Activated B cell treated with CpG ODN at 0.5 μM for 24 hours (primary cell): ENCODE data around the gene ERGIC1. TPM values are rescaled to one million over a fixed set of nuclear protein-coding genes. Genes with fewer than 3 reads are reported as not detected.
A peak's percentile ranks its signal among the peaks of the same experiment; 100 is the strongest.

Source experiments
- ATAC-seq: fragments of 200-7000 bp; cut with Tn5 transposase; one replicate; pipeline ENCODE4 v1.10.0; 2021; ENCODE audit warnings: low read depth, mild to moderate bottlenecking, moderate library complexity
- CTCF ChIA-PET: fragments of 350-600 bp; sonication (Branson Sonifier 250); formaldehyde crosslinking; loops from one replicate; lab custom pipeline; 2021; ENCODE audit warnings: antibody characterized with exemption; lab: Charles Lee
- POLR2A ChIA-PET: fragments of 350-600 bp; sonication (Branson Sonifier 250); formaldehyde crosslinking; loops from one replicate; lab custom pipeline; 2021; ENCODE audit warnings: antibody characterized with exemption; lab: Charles Lee
- DNase-seq: peaks from one replicate; pipeline ENCODE4 v3.0.0; 2022
- H3K27ac Mint-ChIP-seq: one replicate; pipeline ENCODE4 v1.8.0; 2020; ENCODE audit warnings: mixed read lengths
- H3K27me3 Mint-ChIP-seq: one replicate; pipeline ENCODE4 v1.8.0; 2021; ENCODE audit warnings: mixed read lengths
- H3K36me3 Mint-ChIP-seq: one replicate; pipeline ENCODE4 v1.8.0; 2021; ENCODE audit warnings: low read depth, mixed read lengths
- H3K4me1 Mint-ChIP-seq: one replicate; pipeline ENCODE4 v1.8.0; 2021; ENCODE audit warnings: mixed read lengths
- H3K4me3 Mint-ChIP-seq: one replicate; pipeline ENCODE4 v1.8.0; 2020; ENCODE audit warnings: mild to moderate bottlenecking, mixed read lengths
- H3K9me3 Mint-ChIP-seq: one replicate; pipeline ENCODE4 v1.8.0; 2020; ENCODE audit warnings: mixed read lengths
- intact Hi-C: fragments of 100-400 bp; cut with micrococcal nuclease; formaldehyde crosslinking; loops from one replicate; pipeline ENCODE4 v1.15.1; 2024
- total RNA-seq: library from RNA; stranded (reverse); gene quantifications from 2 replicates; pipeline ENCODE4 v1.2.3, GENCODE V29; 2022
- TF ChIP-seq, protein P1 (sequence below): fragments of 200-600 bp; IDR thresholded peaks from one replicate; pipeline ENCODE4 v1.8.0; 2022; ENCODE audit warnings: antibody characterized with exemption, mild to moderate bottlenecking

ERGIC1 gene
- total RNA-seq, 1 donor from 2014 or later, result 72.5 TPM

DNA sequence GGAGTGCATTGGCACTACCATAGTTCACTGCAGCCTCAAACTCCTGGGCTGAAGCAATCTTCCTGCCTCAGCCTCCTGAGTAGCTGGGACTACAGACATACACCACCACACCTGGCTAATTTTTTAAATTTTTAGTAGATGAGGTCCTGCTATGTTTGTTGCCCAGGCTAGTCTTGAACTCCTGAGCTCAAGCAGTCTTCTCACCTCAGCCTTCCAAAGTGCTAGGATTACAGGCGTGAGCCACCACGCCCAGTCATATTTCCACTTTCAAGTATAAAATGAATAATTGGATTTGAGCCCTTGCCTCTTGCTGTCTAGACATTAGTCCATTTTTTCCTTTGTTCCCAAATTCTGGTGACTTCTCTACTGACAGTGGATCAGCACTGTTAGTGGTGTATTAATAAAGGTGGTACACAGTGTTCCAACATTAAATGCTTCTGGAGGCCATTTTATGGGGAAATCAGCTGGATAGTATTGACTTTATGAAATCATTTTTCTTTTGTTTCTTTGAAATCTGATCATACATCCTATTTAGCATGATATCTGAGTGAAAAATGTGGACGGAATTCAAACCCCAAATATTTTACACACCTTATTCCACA is 165.4 kb downstream of the ERGIC1 start:
- peaks cover 74% of the 10 kb centered on the region for H3K36me3 Mint-ChIP-seq
- TF ChIP-seq, protein P1, sequence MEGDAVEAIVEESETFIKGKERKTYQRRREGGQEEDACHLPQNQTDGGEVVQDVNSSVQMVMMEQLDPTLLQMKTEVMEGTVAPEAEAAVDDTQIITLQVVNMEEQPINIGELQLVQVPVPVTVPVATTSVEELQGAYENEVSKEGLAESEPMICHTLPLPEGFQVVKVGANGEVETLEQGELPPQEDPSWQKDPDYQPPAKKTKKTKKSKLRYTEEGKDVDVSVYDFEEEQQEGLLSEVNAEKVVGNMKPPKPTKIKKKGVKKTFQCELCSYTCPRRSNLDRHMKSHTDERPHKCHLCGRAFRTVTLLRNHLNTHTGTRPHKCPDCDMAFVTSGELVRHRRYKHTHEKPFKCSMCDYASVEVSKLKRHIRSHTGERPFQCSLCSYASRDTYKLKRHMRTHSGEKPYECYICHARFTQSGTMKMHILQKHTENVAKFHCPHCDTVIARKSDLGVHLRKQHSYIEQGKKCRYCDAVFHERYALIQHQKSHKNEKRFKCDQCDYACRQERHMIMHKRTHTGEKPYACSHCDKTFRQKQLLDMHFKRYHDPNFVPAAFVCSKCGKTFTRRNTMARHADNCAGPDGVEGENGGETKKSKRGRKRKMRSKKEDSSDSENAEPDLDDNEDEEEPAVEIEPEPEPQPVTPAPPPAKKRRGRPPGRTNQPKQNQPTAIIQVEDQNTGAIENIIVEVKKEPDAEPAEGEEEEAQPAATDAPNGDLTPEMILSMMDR, result no peak
- no peak overlapping the region for H3K27ac Mint-ChIP-seq
- intact Hi-C loops, result no loop called here
- peaks cover 52% of the 10 kb centered on the region for H3K4me1 Mint-ChIP-seq
- DNase-seq, result no peak
- no peak for ATAC-seq
- no peaks in the 10 kb centered on the region for H3K9me3 Mint-ChIP-seq
- no peak overlapping the region for H3K4me3 Mint-ChIP-seq
- ChIA-PET CTCF (no interaction called here), POLR2A (interaction anchor here (2.0 kb wide), 1 partner anchor 15 kb away, joined by 8 read pairs; the partner anchor contains the start of gene ATP6V0E1)
- no peaks in the 10 kb centered on the region for H3K27me3 Mint-ChIP-seq

DNA sequence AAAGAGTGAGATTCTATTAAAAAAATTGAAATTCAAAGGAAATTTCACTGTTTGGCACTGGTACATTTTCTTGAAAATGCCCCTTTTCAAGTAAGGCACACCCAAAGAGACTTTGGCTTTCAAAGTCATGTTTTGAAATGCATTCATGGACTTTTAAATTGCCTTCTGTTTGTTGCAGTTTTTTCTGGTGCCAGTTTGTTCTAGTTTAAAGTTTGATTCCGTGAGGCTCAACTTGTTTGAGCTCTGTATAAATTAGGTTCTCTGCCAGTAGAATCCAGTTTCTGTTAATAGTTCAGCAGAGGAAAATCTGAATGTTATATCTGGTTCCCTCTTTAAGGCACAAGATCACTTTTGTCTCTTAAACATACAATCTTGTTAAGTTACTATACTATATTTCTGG is 165.9 kb downstream of the ERGIC1 start:
- ChIA-PET POLR2A (no interaction called here), CTCF (no interaction called here)
- Mint-ChIP-seq H3K4me1 (peaks cover 57% of the 10 kb centered on the region), H3K36me3 (peaks cover 70% of the 10 kb centered on the region), H3K27me3 (no peaks in the 10 kb centered on the region), H3K9me3 (no peaks in the 10 kb centered on the region), H3K27ac (no peak overlapping the region), H3K4me3 (no peak overlapping the region)
- TF ChIP-seq, protein P1, result no peak
- intact Hi-C loops, result loop anchor here (2.0 kb wide), 1 partner anchor 15 kb away; no protein-coding TSS in a partner anchor
- ATAC-seq (no peak), DNase-seq (no peak)

DNA sequence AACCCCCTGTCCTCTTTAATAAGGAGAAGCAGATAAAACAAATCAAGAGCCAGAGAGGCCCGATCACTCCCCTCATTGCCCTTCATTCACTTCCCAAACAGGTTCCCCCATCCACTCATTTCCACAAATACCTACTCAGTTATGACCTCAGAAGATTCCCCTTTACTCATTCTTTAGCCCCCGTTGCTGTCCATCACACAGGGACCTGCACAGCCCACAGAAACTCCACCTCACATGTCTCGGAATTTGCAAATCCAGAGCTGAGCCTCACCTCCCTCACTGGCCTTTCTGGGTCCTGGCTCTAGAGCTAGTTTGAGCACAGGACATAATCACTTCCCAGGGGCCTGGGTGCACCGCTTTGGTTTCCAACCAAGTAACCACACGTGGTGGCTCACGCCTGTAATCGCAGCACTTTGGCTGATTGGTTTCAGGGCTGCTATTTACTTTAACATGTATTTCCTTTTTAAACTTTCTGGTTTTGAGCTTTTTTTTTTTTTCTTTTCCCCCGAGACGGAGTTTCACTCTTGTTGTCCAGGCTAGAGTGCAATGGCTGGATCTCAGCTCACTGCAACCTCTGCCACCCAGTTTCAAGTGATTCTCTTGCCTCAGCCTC is 167.3 kb downstream of the ERGIC1 start:
- H3K36me3 Mint-ChIP-seq, result peaks cover 61% of the 10 kb centered on the region
- DNase-seq (no peak), ATAC-seq (no peak)
- intact Hi-C loops, result loop anchor here (2.0 kb wide), 1 partner anchor 17 kb away; no protein-coding TSS in a partner anchor
- POLR2A ChIA-PET, result interaction anchor here (0.6 to 0.9 kb wide), 3 partner anchors 17 to 41 kb away, joined by 3 to 5 read pairs (median 3); partner anchors contain the start of gene ATP6V0E1
- H3K9me3 Mint-ChIP-seq, result no peaks in the 10 kb centered on the region
- TF ChIP-seq, protein P1, result no peak
- CTCF ChIA-PET, result no interaction called here
- H3K27ac Mint-ChIP-seq, result peak overlapping the region; percentile 62
- H3K27me3 Mint-ChIP-seq, result no peaks in the 10 kb centered on the region
- H3K4me1 Mint-ChIP-seq, result peaks cover 62% of the 10 kb centered on the region
- peak overlapping the region; percentile 36 for H3K4me3 Mint-ChIP-seq

Other genes with a start within 250 kb of the ERGIC1 start
- gene NEURL1B, start 193.0 kb upstream of the ERGIC1 start, total RNA-seq, result 0.07 and 0.09 TPM in 2 replicates
- gene DUSP1, start 63.1 kb upstream of the ERGIC1 start, total RNA-seq, result 15.0 and 21.2 TPM in 2 replicates
- 28.3 and 30.1 TPM in 2 replicates for gene RPL26L1, start 125.2 kb downstream of the ERGIC1 start, total RNA-seq
- 191 and 212 TPM in 2 replicates for gene ATP6V0E1, start 149.5 kb downstream of the ERGIC1 start, total RNA-seq
- 31.4 and 37.4 TPM in 2 replicates for gene CREBRF, start 222.1 kb downstream of the ERGIC1 start, total RNA-seq